Measurements from ENCODE around the gene FLNB.

DNA sequence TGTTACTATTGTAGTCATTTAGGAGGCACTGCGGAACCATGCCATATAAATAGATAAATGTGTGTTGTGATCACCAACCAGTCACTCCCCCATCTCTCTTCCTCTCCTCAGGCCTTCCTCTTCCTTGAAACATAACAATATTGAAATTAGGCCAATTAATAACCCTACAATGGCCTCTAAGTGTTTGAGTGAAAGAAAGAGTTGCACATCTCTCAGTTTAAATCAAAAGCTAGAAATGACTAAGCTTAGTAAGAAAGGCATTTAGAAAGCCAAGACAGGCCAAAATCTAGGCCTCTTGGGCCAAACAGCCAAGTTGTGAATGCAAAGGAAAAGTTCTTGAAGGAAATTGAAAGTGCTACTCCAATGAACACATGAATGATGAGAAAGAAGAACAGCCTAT lies 210.7 kb downstream of the FLNB start:
- TF ChIP-seq POLR2AphosphoS5 (IDR thresholded peaks at IDR 0.05) (no peak), EP300 (IDR thresholded peaks at IDR 0.05) (no peak)
- TF ChIP-seq, protein P1, sequence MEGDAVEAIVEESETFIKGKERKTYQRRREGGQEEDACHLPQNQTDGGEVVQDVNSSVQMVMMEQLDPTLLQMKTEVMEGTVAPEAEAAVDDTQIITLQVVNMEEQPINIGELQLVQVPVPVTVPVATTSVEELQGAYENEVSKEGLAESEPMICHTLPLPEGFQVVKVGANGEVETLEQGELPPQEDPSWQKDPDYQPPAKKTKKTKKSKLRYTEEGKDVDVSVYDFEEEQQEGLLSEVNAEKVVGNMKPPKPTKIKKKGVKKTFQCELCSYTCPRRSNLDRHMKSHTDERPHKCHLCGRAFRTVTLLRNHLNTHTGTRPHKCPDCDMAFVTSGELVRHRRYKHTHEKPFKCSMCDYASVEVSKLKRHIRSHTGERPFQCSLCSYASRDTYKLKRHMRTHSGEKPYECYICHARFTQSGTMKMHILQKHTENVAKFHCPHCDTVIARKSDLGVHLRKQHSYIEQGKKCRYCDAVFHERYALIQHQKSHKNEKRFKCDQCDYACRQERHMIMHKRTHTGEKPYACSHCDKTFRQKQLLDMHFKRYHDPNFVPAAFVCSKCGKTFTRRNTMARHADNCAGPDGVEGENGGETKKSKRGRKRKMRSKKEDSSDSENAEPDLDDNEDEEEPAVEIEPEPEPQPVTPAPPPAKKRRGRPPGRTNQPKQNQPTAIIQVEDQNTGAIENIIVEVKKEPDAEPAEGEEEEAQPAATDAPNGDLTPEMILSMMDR (IDR thresholded peaks at IDR 0.05): no peak
